Right lobe of liver (tissue), 4 donors: ENCODE measurements around the gene KRT32.

Source experiments
- POLR2A ChIP-seq: fragments of 450-650 bp; IDR thresholded peaks from one replicate; pipeline ENCODE4 v1.6.1; 2017; ENCODE audit warnings: antibody characterized with exemption, mild to moderate bottlenecking
- TF ChIP-seq, protein P1 (sequence below), 4 donors: fragments of 200-600 bp in 3 of 4; fragments of 450-650 bp in 1 of 4; IDR thresholded peaks; one replicate each; pipeline versions ENCODE4 v1.5.1 to v1.8.0; 2016 to 2022; ENCODE audit warnings: antibody characterized with exemption in 4 of 4, mild to moderate bottlenecking in 2 of 4
- donor health status: DM: no; HTN: no; CAD: no.
- donor health status: DM: no; HTN: no; CAD: no.
- donor health status: DM: no; HTN: yes; CAD: no.

DNA sequence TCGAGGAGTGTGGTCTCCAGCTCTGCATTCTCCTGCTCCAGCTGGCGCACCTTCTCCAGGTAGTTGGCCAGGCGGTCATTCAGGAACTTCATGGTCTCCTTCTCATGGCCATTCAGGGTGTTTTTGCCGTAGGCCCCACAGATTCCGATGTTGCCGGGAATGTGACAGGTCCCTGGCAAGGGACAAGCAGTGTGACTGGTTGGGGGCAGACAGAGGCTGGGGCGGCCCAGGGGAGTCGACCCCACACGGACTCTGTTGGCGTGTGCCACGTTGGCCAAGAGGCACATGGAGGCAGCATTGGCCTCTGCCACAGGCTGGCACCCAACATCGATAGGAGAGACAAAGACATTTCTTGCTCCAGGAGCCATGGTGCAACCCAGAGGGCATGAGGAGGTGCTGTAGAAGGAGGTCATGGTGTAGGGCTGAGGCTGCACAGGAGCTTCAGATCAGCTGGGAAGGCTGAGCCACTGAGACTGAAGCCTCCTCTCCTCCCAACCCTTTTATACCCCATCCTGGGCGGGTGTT, 43.0 kb downstream of the KRT32 start, which contains the start of gene KRT37:
- TF ChIP-seq, protein P1, sequence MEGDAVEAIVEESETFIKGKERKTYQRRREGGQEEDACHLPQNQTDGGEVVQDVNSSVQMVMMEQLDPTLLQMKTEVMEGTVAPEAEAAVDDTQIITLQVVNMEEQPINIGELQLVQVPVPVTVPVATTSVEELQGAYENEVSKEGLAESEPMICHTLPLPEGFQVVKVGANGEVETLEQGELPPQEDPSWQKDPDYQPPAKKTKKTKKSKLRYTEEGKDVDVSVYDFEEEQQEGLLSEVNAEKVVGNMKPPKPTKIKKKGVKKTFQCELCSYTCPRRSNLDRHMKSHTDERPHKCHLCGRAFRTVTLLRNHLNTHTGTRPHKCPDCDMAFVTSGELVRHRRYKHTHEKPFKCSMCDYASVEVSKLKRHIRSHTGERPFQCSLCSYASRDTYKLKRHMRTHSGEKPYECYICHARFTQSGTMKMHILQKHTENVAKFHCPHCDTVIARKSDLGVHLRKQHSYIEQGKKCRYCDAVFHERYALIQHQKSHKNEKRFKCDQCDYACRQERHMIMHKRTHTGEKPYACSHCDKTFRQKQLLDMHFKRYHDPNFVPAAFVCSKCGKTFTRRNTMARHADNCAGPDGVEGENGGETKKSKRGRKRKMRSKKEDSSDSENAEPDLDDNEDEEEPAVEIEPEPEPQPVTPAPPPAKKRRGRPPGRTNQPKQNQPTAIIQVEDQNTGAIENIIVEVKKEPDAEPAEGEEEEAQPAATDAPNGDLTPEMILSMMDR (IDR thresholded peaks at IDR 0.05) = no peak
- TF ChIP-seq POLR2A = no peak
